Measurements from ENCODE around the gene APCDD1L.

Gene APCDD1L

DNA sequence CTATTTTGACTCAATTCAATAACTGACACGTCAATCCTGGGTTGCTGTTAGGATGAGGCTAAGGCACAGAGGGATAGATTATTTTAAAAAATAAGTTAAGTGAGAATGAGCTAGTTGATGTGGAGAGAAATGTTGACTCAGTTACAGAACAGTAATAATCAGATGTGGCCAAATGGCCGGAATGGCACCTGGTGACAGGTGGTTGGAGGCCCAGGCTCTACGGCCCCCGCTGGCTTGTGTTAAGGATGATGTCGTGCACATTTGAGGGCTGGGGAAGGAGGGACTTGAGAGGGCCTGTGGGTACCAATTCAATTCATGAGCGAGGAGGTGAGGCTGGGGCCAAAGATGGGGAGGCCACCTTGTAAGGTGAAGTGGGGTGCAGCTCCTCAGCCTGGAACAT lies 31.7 kb downstream of the APCDD1L start:
- TF ChIP-seq, protein P1, sequence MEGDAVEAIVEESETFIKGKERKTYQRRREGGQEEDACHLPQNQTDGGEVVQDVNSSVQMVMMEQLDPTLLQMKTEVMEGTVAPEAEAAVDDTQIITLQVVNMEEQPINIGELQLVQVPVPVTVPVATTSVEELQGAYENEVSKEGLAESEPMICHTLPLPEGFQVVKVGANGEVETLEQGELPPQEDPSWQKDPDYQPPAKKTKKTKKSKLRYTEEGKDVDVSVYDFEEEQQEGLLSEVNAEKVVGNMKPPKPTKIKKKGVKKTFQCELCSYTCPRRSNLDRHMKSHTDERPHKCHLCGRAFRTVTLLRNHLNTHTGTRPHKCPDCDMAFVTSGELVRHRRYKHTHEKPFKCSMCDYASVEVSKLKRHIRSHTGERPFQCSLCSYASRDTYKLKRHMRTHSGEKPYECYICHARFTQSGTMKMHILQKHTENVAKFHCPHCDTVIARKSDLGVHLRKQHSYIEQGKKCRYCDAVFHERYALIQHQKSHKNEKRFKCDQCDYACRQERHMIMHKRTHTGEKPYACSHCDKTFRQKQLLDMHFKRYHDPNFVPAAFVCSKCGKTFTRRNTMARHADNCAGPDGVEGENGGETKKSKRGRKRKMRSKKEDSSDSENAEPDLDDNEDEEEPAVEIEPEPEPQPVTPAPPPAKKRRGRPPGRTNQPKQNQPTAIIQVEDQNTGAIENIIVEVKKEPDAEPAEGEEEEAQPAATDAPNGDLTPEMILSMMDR (IDR thresholded peaks at IDR 0.05; ENCODE audit: extremely low read depth, missing control alignments) = no peak

DNA sequence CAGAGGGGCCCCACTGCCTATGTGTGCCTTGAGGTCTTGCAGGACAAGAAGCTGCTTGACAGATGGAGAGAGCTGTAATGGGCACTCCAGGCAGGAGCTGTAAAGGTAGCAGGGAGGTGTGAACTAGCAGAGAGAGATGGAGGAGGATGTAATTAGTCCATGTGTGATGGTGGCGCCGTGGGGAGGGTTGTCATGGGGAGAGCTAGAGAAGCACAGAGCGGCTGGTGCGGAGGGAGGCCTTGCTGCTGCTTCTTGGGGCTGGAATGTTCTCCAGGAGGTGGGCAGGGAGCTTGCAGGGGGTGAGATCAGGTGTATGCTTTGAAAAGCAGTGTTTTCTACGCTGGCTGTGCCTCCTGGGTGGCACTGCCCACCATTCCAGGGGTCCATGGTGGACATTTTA lies 32.1 kb downstream of the APCDD1L start:
- TF ChIP-seq, protein P1 (IDR thresholded peaks at IDR 0.05; ENCODE audit: extremely low read depth, missing control alignments) = no peak
- no peak for DNase-seq (ENCODE audit: low spot score)

More for the DNA sequence above, 31.7 kb downstream of the APCDD1L start:
- DNase-seq (ENCODE audit: low spot score) = no peak

DNA sequence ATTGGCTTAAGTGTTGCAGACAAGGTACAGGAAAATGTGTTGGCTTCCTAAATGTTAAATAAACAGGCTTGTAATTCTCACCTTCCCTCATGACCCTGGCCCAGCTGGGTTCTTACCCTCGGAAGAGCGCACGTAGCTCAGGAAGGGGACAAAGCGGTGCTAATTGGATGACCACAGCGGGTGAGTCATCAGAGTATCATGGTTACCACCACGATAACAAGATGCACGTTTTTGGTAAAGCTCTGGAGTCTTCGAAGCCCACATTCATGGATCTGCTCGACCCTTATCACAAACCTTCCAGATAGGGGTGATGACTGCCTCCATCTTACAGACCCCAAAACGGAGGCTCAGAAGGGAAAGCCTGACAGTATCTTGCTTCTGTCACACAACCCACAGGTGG lies 32.8 kb downstream of the APCDD1L start:
- DNase-seq (ENCODE audit: low spot score) = no peak
- TF ChIP-seq, protein P1 (IDR thresholded peaks at IDR 0.05; ENCODE audit: extremely low read depth, missing control alignments) = no peak

DNA sequence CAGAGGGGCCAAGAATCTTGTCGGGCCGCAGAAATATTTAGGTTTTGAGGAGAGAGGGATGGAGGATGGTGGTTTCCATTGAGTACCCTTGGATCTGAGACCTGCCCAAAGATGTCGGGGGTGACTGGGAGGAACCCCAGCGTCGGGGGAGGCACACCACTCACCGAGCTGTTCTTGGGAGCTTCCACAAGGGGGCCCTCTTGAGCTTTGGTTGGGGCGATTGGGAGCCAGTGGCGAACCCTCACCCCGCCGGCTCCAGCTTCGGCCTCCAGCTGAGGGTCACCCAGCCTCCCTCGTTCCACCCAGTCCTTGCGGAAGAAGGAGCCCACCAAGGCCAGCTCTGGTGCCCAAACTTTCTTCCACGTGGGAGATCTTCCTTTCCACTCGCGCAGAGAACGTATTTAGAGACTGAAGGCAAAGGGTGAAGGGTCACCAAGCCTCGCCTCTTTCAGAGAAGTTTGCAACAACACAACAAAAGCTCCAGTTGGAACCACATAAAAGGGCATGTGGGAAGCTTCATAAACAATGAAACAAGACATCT lies 33.6 kb downstream of the APCDD1L start:
- TF ChIP-seq, protein P1 (IDR thresholded peaks at IDR 0.05; ENCODE audit: extremely low read depth, missing control alignments) = peak; percentile 35

DNA sequence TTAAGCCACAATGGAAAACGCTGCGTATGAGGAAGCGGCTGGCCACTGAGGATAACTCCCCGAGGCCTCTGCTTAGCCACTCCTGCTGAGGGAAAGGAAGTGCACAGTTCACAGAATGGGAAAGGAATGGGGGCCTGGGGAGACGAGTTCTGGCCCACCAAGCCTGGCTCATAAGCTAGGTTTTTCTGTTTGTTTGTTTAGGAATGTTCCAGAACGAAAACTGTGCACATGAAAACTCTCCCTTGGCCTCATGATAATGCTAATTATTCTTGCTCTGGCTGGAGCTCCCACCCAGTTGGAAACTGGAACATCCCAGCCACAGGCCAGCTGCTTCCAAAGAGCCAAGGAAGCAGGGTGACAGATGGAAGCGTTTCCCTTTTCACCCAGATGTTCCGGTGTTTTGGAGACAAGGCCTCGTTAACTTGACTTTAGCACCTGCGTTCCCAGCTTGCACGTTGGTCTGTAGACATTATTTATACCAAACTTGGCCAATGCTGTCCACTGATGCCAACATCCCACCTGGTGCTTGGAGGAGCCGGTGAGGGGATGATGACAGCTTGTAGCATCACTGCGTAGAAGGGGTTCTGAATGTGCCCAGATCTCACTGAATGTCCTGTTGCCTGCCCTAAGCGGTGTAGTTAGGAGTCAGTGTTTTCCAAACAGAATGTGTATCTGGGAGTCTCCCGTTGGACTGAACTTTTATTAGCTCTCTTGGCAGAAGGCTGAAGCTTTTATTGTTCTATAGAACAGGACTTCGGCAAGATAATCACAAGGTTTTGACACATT lies 34.5 kb downstream of the APCDD1L start:
- DNase-seq (ENCODE audit: low spot score) = no peak
- TF ChIP-seq, protein P1 (IDR thresholded peaks at IDR 0.05; ENCODE audit: extremely low read depth, missing control alignments) = no peak

More for the DNA sequence above, 33.6 kb downstream of the APCDD1L start:
- peak; percentile 75 for DNase-seq (ENCODE audit: low spot score)

DNA sequence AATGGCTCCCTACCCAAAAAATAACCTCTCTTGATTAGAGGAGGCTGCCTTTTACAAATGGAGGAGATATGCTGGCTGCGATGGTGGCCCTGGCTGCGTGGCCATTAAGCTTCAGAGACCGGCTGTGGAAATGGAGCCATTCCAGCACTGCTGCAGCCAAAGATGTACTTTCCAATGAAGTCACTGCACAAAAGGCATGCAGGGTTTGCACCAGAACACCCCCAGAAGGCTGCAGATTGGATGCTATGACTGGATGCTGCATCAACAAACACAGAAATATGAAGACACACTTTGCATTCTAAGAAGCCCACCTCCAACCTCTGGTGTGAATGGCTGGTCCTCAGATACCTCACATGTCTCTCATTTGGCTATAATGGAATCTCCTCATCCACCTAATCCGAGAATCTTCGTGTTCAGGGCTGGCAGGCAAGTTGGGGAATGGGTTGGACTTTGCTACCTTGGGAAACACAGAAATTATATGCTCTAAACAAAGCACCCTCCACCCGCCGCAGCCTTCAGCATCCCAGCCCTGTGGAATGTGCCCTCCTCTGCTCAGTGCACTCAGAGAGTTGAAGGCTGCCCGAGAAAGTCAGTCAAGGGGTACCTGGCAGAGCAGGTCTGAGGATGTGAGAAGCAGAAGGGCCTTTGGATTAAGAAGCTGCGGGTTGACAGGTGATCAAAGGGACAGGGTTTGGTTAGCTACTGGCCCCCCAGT lies 35.3 kb downstream of the APCDD1L start:
- DNase-seq (ENCODE audit: low spot score) = no peak
- TF ChIP-seq, protein P1 (IDR thresholded peaks at IDR 0.05; ENCODE audit: extremely low read depth, missing control alignments) = no peak

All from GM20000 (cell line).